SK-N-MC (cell line): ENCODE results near the gene RIN3.

Experiments
- DNase-seq: peaks from one replicate; pipeline ENCODE4 v3.0.0-alpha.2; 2011; ENCODE audit warnings: low read depth, low spot score
- H3K27ac ChIP-seq: fragments of 200-600 bp; sonication (generic); 2 replicates; pipeline ENCODE4 v1.5.1; 2016; ENCODE audit warnings: mixed run types
- H3K36me3 ChIP-seq: fragments of 200-600 bp; sonication (generic); 2 replicates; pipeline ENCODE4 v1.6.1; 2017; ENCODE audit warnings: antibody characterized with exemption, low read length, mixed read lengths; ENCODE audit not compliant: insufficient read depth
- H3K4me3 ChIP-seq: fragments of 200-600 bp; sonication (generic); 2 replicates; pipeline ENCODE4 v1.5.1; 2016
- H3K9ac ChIP-seq: fragments of 200-600 bp; sonication (generic); 2 replicates; pipeline ENCODE4 v1.8.0; 2017; ENCODE audit warnings: mixed run types, mixed read lengths; ENCODE audit not compliant: insufficient read length
- H3K9me3 ChIP-seq: fragments of 200-600 bp; sonication (generic); 2 replicates; pipeline ENCODE4 v1.6.1; 2017; ENCODE audit warnings: low read depth, mild to moderate bottlenecking, antibody characterized with exemption, low read length, moderate library complexity, mixed read lengths
- EZH2 ChIP-seq: fragments of 200-600 bp; sonication (generic); IDR thresholded peaks from one replicate; pipeline ENCODE4 v1.6.1; 2017; ENCODE audit warnings: antibody characterized with exemption
- FOXP2 ChIP-seq: optimal IDR thresholded peaks from 2 replicates; pipeline ENCODE3; 2011; ENCODE audit warnings: mild to moderate bottlenecking, moderate library complexity; ENCODE audit not compliant: insufficient read depth; ENCODE audit errors: extremely low read length, control extremely low read depth
- POLR2AphosphoS5 ChIP-seq: IDR thresholded peaks from 2 replicates; pipeline ENCODE4 v1.6.1; 2012; ENCODE audit warnings: mild to moderate bottlenecking, low read depth, low read length, borderline replicate concordance

Gene RIN3

DNA sequence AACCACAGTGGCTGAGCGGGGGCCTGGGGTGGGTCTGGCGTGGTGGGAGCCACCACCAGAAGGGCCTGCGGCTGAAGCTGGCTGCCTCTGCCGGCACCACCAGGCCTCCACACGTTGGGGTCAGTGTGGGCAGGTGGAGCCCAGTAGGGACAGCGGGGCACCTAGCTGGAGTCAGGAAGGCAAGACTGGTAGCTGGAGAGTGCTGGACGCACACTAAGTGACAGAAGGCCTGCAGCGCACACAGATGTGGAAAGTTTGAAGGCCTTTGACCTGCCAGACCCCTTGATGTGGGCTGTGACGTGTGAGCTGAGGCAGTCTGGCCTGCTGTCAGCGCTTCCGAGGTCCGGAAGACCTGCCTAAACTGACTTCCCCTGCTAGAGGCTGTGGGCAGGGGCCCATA lies 26.3 kb downstream of the RIN3 start:
- Histone ChIP-seq H3K9me3 (no peaks in the 10 kb centered on the region), H3K4me3 (no peak overlapping the region), H3K27ac (no peak overlapping the region), H3K9ac (no peak overlapping the region), H3K36me3 (no peaks in the 10 kb centered on the region)
- TF ChIP-seq FOXP2: no peak
- TF ChIP-seq EZH2: no peak
- no peak for TF ChIP-seq POLR2AphosphoS5
- DNase-seq: no peak

DNA sequence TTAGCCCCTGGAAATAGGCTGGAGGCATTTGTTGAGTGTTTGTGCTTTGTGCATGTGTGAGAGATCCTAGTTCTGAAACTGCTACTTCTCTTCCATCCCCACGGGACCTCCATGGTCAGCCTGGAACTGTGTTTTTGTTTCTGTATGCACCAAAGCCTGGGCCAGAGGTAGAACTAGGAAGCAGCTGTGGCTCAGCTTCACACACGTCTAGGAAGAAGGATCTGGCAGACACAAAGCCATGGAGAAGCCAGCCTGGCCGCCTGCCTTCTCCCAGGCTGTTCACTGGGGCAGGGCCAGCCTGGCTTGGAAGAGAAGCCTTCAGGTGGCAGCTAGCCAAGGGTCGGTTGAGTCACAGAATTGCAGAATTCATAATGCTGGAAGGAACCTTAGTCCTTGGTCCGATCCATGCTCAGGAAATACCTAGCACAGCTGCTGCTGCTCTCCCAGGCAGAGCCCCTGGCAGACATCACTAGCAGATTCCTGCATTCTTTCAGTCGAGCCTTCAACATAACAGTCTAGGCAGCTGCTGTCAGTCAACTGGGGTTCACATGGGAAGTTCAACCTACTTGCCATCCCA lies 27.0 kb downstream of the RIN3 start:
- Histone ChIP-seq H3K9me3 (no peaks in the 10 kb centered on the region), H3K27ac (no peak overlapping the region)

DNA sequence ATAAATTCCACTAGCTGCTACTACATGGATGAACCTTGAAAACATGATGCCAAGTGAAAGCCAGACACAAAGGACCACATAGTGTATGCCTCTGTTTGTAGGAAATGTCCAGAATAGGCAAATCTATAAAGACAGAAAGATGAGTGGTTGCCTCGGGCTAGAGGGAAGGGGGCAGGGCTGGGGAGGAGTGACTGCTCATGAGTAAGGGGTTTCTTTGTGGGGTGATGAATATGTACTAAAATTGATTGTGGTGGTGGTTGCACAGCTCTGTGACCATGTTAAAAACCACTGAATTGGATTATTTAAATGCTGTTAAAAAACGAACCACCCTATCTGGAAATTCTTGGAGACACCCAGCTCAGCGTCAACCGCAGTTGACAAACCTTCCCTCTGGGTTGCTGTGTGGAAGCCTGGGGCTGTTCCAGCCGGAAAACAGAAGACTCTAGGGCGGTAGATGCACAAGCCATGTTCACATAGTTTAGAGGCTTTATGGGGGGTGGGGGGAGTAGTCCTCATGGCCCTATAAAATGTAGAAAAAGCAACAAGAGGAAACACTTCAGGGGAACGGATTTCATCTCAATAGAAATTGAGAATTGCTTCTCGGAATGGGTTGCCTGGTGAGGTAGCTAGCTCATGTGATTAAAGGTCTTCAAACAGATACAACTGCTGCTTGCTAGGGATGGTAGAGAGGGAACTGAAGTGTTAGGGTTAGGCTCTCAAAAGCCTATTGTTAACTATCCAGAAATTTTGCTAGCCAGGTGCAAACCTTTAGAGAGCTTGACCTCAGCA lies 29.4 kb downstream of the RIN3 start:
- DNase-seq: peak; percentile 91
- TF ChIP-seq POLR2AphosphoS5 (peak; percentile 52; the same call in 1 of the 2 replicates), EZH2 (no peak), FOXP2 (peak; percentile 95)
- Histone ChIP-seq H3K4me3 (peak overlapping the region; percentile 57), H3K36me3 (no peaks in the 10 kb centered on the region), H3K9me3 (no peaks in the 10 kb centered on the region), H3K27ac (peak overlapping the region; percentile 65; the same call in 1 of the 2 replicates), H3K9ac (no peak overlapping the region)

More for the DNA sequence above, 27.0 kb downstream of the RIN3 start:
- TF ChIP-seq POLR2AphosphoS5 (no peak), EZH2 (no peak), FOXP2 (no peak)
- no peak overlapping the region for H3K9ac ChIP-seq
- DNase-seq: no peak
- no peaks in the 10 kb centered on the region for H3K36me3 ChIP-seq
- no peak overlapping the region for H3K4me3 ChIP-seq

DNA sequence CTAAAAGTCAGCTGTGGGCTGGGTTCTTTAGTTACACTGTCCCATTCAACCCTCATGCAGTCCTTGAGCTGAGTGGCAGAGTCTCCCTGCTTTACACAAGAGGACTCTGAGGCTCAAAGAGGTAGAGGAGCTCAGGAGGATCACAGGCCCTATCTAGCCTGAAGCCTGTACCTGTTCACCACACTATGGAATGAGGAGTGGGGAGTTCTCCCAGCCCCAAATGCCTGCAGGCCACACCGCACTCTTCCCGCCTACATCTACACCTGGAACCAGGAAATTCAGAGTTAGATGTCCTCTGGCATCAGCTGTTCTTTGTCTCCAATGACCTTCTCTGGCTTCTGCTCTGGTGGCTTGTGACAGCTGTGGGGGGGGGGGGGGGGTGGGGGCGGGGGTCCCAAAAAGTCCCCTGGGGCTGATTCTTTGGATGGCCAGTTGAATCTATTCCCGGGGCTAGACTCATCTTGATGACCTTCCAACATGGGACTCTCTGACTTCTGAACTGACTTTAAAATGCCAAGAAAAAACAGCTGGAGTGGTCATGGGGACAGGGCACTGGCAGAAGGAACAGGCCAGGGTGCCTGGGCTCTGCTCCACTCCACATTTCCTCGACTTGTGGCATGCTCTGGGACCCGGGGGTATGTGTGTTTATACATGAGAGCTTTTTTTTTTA lies 30.6 kb downstream of the RIN3 start:
- Histone ChIP-seq H3K36me3 (no peaks in the 10 kb centered on the region), H3K27ac (no peak overlapping the region), H3K9ac (no peak overlapping the region), H3K9me3 (no peaks in the 10 kb centered on the region), H3K4me3 (no peak overlapping the region)
- DNase-seq: no peak
- TF ChIP-seq FOXP2: no peak
- TF ChIP-seq POLR2AphosphoS5: no peak
- no peak for TF ChIP-seq EZH2

DNA sequence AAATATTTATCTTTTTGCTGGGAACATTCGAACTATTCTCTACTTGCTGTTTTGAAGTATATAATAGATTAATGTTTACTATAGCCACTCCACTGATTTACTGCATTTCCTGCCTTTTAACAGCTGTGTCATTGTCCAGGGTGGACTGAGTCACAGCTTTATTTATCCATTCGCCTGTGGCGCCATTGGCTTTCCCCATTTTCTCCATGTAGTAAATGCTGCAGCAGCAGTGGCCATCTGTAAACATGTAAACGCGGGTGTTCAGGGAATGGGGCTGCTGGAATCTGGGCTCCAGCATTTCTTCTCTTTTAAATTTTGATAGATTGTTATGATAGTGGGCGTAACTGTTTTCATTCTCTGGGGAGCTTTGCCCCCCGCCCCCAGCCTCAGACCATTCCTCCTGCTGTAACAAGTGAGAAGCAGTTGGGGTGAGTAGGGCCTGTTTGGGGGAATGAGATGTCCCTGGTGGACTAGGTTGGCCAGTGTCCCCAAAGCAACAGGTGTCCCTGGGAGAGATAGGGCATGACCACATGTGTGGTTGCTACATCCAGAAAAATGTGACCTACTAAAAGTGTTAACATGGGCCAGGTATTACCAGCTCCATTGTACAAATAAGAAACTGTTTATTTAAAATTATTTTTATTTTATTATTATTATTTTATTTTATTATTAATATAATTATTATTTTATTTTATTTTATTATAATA lies 32.9 kb downstream of the RIN3 start:
- TF ChIP-seq EZH2 (no peak), POLR2AphosphoS5 (no peak), FOXP2 (no peak)
- DNase-seq: no peak
- no peak overlapping the region for H3K27ac ChIP-seq
- no peak overlapping the region for H3K4me3 ChIP-seq
- H3K9me3 ChIP-seq: no peaks in the 10 kb centered on the region
- no peak overlapping the region for H3K9ac ChIP-seq
- no peaks in the 10 kb centered on the region for H3K36me3 ChIP-seq

DNA sequence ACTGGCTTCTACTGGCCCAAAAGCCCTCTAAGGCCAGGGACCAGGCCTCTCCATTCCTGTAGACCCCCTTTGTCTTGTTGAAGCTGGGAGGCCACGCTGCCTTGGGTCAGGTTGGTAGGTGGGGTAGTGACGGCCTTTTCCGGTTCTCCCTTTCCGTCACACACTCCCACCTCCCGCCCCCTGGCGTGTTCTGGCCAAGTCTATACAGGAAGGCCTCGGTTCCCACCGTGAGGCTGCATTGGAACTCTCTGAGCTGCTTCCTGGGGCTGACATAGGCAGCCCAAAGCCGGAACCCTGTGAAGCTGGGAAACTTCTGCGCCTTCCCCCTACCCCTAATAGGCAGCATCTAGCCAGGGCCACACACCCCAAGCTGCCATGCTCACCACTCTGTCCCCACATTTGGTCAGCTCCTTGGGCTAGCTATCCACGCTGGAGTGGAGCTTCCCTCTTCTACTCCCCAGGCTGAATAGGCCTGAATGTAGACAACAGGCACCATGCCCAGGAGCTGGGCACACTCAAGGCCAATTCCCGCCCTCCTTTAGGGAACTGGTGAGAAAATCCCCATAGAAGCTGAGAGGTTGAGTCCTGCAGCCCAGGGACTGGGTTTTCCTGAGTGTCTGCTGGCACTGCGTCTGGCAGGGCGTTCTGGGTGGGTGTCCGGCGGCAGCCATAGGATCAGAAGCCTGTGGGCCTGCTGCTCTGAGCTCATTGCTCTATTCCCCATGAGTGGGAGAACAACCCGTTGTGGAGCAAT lies 35.7 kb downstream of the RIN3 start:
- H3K9me3 ChIP-seq: no peaks in the 10 kb centered on the region
- no peak overlapping the region for H3K4me3 ChIP-seq
- no peaks in the 10 kb centered on the region for H3K36me3 ChIP-seq
- DNase-seq: no peak
- no peak overlapping the region for H3K27ac ChIP-seq
- no peak overlapping the region for H3K9ac ChIP-seq
- no peak for TF ChIP-seq FOXP2
- TF ChIP-seq POLR2AphosphoS5: no peak
- no peak for TF ChIP-seq EZH2

DNA sequence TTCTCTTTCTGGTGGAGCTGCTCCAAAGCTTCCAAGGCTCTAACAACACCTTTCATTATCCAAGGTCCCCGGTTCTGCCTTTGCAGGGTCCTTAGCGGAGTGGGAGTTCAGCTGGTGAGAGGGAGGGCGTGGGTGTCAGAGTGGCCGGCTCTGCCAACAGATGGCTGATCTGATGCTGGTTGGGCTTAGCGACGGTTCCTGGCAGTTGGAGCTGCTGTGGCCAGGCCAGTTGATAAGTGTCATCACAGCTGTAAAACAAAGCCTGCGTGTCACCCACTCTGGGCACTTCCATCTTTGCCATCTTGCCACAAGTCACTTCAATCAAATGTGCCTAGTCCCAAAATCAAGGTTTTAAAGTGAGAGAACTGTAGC lies 36.3 kb downstream of the RIN3 start:
- TF ChIP-seq EZH2: no peak
- Histone ChIP-seq H3K27ac (no peak overlapping the region), H3K4me3 (no peak overlapping the region)

More for the DNA sequence above, 36.3 kb downstream of the RIN3 start:
- Histone ChIP-seq H3K9me3 (no peaks in the 10 kb centered on the region), H3K36me3 (no peaks in the 10 kb centered on the region), H3K9ac (no peak overlapping the region)
- no peak for DNase-seq
